Activated effector memory CD4-positive, alpha-beta T cell treated with anti-CD3 and anti-CD28 coated beads, Interleukin-2, amount 50 U/mL, for 16 hours (primary cell): ENCODE measurements around the gene MRPL51.
A peak's percentile ranks its signal among the peaks of the same experiment; 100 is the strongest.

ENCODE experiments used
- DNase-seq: peaks from one replicate; pipeline ENCODE4 v3.0.0-alpha.2; 2020

MRPL51 gene

GRCh38 chr12:6492838-6493496 lies at the start of gene MRPL51:
MRPL51 (minus strand) TSS chr12:6493262; CDS start chr12:6493136, 126 bp downstream.
- peak; percentile 99 for DNase-seq

- DNase-seq: no peak
Observed at GRCh38 chr12:6542209-6543009, 49.3 kb upstream of the MRPL51 start.

GRCh38 chr12:6541371-6542165 lies 48.5 kb upstream of the MRPL51 start:
- no peak for DNase-seq

- peak; percentile 87 for DNase-seq
Observed at GRCh38 chr12:6540181-6540877, 47.3 kb upstream of the MRPL51 start.

- DNase-seq: no peak
Observed at GRCh38 chr12:6539707-6540134, 46.7 kb upstream of the MRPL51 start.

- DNase-seq: no peak
Observed at GRCh38 chr12:6539314-6539682, 46.2 kb upstream of the MRPL51 start.

GRCh38 chr12:6538420-6539313 lies 45.6 kb upstream of the MRPL51 start:
- no peak for DNase-seq

GRCh38 chr12:6537580-6538419 lies 44.7 kb upstream of the MRPL51 start:
- DNase-seq: peak; percentile 95

- DNase-seq: no peak
Observed at GRCh38 chr12:6536894-6537579, 44.0 kb upstream of the MRPL51 start.

GRCh38 chr12:6535960-6536847 lies 43.1 kb upstream of the MRPL51 start:
- no peak for DNase-seq

GRCh38 chr12:6535697-6535946 lies 42.6 kb upstream of the MRPL51 start:
- DNase-seq: no peak

- peak; percentile 91 for DNase-seq
Observed at GRCh38 chr12:6534945-6535696, 42.1 kb upstream of the MRPL51 start.

- DNase-seq: no peak
Observed at GRCh38 chr12:6534695-6534944, 41.6 kb upstream of the MRPL51 start.

- peak; percentile 93 for DNase-seq
Observed at GRCh38 chr12:6533923-6534694, 41.0 kb upstream of the MRPL51 start, which contains the start of gene GAPDH. GAPDH (plus strand) TSS chr12:6534517; CDS start chr12:6534833, 316 bp downstream.

- no peak for DNase-seq
Observed at GRCh38 chr12:6533653-6533922, 40.5 kb upstream of the MRPL51 start.

- peak; percentile 80 for DNase-seq
Observed at GRCh38 chr12:6532927-6533652, 40.0 kb upstream of the MRPL51 start.

- DNase-seq: peak; percentile 94
Observed at GRCh38 chr12:6532051-6532926, 39.2 kb upstream of the MRPL51 start.
